ENCODE data around the gene TPMT. TPM values are rescaled to one million over a fixed set of nuclear protein-coding genes. Genes with fewer than 3 reads are reported as not detected.
"Not testable (repeated sequence)": the region's sequence is repeated elsewhere in the genome, so short reads cannot be mapped to it uniquely, and the experiment has no call there.

The TPMT gene
- total RNA-seq, 2 experiments from 2014 or later = 6.1 to 6.4 TPM

- no peaks in the 10 kb centered on the region for H3K9me3 Mint-ChIP-seq (ENCODE audit: insufficient read depth)
- ChIA-PET CTCF (no interaction called here), POLR2A (no interaction called here)
- no peak overlapping the region for H3K4me3 Mint-ChIP-seq
- peaks cover 20% of the 10 kb centered on the region for H3K36me3 Mint-ChIP-seq (ENCODE audit: low read depth)
- no peak overlapping the region for H3K27ac Mint-ChIP-seq
- DNase-seq (no peak), ATAC-seq (no peak)
- no peaks in the 10 kb centered on the region for H3K27me3 Mint-ChIP-seq (ENCODE audit: low read depth)
- H3K4me1 Mint-ChIP-seq (ENCODE audit: low read depth) = no peaks in the 10 kb centered on the region
These were observed 22.5 kb upstream of the TPMT start for GRCh38 chr6:18177286-18177965.

DNA sequence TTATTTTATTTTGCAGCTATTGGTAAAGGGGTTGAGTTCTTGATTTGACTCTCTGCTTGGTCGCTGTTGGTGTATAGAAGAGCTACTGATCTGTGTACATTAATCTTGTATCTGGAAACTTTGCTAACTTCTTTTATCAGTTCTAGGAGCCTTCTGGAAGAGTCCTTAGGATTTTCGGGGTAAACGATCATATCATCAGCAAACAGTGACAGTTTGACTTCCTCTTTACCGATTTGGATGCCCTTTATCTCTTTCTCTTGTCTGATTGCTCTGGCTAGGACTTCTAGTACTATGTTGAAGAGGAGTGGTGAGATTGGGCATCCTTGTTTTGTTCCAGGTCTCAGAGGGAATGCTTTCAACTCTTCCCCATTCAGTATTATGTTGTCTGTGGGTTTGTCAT lies 21.3 kb upstream of the TPMT start:
- ATAC-seq; DNase-seq; POLR2A ChIA-PET; H3K9me3 Mint-ChIP-seq (ENCODE audit: insufficient read depth); H3K27ac Mint-ChIP-seq; CTCF ChIA-PET; H3K4me3 Mint-ChIP-seq; H3K4me1 Mint-ChIP-seq (ENCODE audit: low read depth); H3K27me3 Mint-ChIP-seq (ENCODE audit: low read depth): not testable (repeated sequence)
- H3K36me3 Mint-ChIP-seq (ENCODE audit: low read depth) = peaks cover 20% of the 10 kb centered on the region

- H3K36me3 Mint-ChIP-seq (ENCODE audit: low read depth) = peaks cover 33% of the 10 kb centered on the region
- H3K27me3 Mint-ChIP-seq (ENCODE audit: low read depth) = no peaks in the 10 kb centered on the region
- H3K4me3 Mint-ChIP-seq = no peak overlapping the region
- H3K4me1 Mint-ChIP-seq (ENCODE audit: low read depth) = no peaks in the 10 kb centered on the region
- ATAC-seq (no peak), DNase-seq (no peak)
- peaks cover 7% of the 10 kb centered on the region for H3K9me3 Mint-ChIP-seq (ENCODE audit: insufficient read depth)
- H3K27ac Mint-ChIP-seq = no peak overlapping the region
- ChIA-PET POLR2A (no interaction called here), CTCF (interaction anchor here (1.0 kb wide), 1 partner anchor 29 kb away, joined by 3 read pairs; no protein-coding TSS in a partner anchor)
These were observed 17.0 kb upstream of the TPMT start for GRCh38 chr6:18171871-18172270.

DNA sequence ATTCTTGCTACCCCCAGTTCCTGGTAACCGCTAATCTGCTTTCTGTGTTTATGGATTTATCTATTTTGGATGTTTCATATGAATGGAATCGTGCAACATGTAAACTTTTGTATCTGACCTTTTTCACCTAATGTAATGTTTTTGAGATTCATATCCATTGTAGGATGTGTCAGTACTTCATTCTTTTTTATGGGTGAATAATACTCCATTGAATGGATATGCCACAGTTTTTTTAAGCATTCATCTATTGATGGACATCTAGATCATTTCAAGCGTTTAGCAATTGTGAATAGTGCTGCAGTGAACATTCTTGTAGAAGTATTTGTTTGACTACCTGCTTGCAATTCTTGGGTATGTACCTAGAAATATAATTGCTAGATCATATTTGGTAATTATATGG lies 13.4 kb upstream of the TPMT start:
- Mint-ChIP-seq H3K36me3 (ENCODE audit: low read depth) (peaks cover 19% of the 10 kb centered on the region), H3K9me3 (ENCODE audit: insufficient read depth) (peaks cover 7% of the 10 kb centered on the region), H3K27me3 (ENCODE audit: low read depth) (no peaks in the 10 kb centered on the region), H3K27ac (no peak overlapping the region), H3K4me1 (ENCODE audit: low read depth) (no peaks in the 10 kb centered on the region), H3K4me3 (no peak overlapping the region)
- ChIA-PET POLR2A (no interaction called here), CTCF (no interaction called here)
- ATAC-seq (no peak), DNase-seq (no peak)

GRCh38 chr6:18166312-18167036 lies 11.6 kb upstream of the TPMT start:
- POLR2A ChIA-PET = interaction anchor here (0.6 kb wide), 1 partner anchor 284 kb away, joined by 5 read pairs; no protein-coding TSS in a partner anchor
- H3K36me3 Mint-ChIP-seq (ENCODE audit: low read depth) = peaks cover 27% of the 10 kb centered on the region
- H3K27me3 Mint-ChIP-seq (ENCODE audit: low read depth) = no peaks in the 10 kb centered on the region
- H3K4me3 Mint-ChIP-seq = no peak overlapping the region
- no peak overlapping the region for H3K27ac Mint-ChIP-seq
- no peaks in the 10 kb centered on the region for H3K4me1 Mint-ChIP-seq (ENCODE audit: low read depth)
- CTCF ChIA-PET = no interaction called here
- peaks cover 7% of the 10 kb centered on the region for H3K9me3 Mint-ChIP-seq (ENCODE audit: insufficient read depth)
- DNase-seq = no peak
- ATAC-seq = no peak

- H3K9me3 Mint-ChIP-seq (ENCODE audit: insufficient read depth) = peaks cover 7% of the 10 kb centered on the region
- DNase-seq = no peak
- peaks cover 2% of the 10 kb centered on the region for H3K4me1 Mint-ChIP-seq (ENCODE audit: low read depth)
- CTCF ChIA-PET = no interaction called here
- no peak overlapping the region for H3K4me3 Mint-ChIP-seq
- ATAC-seq = no peak
- POLR2A ChIA-PET = no interaction called here
- H3K27ac Mint-ChIP-seq = no peak overlapping the region
- peaks cover 29% of the 10 kb centered on the region for H3K36me3 Mint-ChIP-seq (ENCODE audit: low read depth)
- H3K27me3 Mint-ChIP-seq (ENCODE audit: low read depth) = no peaks in the 10 kb centered on the region
These were observed 10.9 kb upstream of the TPMT start for GRCh38 chr6:18165751-18166150.

- DNase-seq (no peak), ATAC-seq (no peak)
- H3K36me3 Mint-ChIP-seq (ENCODE audit: low read depth) = peaks cover 22% of the 10 kb centered on the region
- no peak overlapping the region for H3K27ac Mint-ChIP-seq
- ChIA-PET POLR2A (no interaction called here), CTCF (interaction anchor here (1.3 kb wide), 1 partner anchor 41 kb away, joined by 3 read pairs; no protein-coding TSS in a partner anchor)
- H3K27me3 Mint-ChIP-seq (ENCODE audit: low read depth) = no peaks in the 10 kb centered on the region
- H3K4me1 Mint-ChIP-seq (ENCODE audit: low read depth) = peaks cover 2% of the 10 kb centered on the region
- H3K4me3 Mint-ChIP-seq = no peak overlapping the region
- no peaks in the 10 kb centered on the region for H3K9me3 Mint-ChIP-seq (ENCODE audit: insufficient read depth)
These were observed 7.5 kb upstream of the TPMT start for GRCh38 chr6:18162401-18162800.

- H3K4me3 Mint-ChIP-seq = no peak overlapping the region
- H3K27ac Mint-ChIP-seq = no peak overlapping the region
- ChIA-PET CTCF (no interaction called here), POLR2A (no interaction called here)
- no peak for ATAC-seq
- H3K27me3 Mint-ChIP-seq (ENCODE audit: low read depth) = no peaks in the 10 kb centered on the region
- DNase-seq = no peak
- no peaks in the 10 kb centered on the region for H3K9me3 Mint-ChIP-seq (ENCODE audit: insufficient read depth)
- H3K36me3 Mint-ChIP-seq (ENCODE audit: low read depth) = peaks cover 22% of the 10 kb centered on the region
- peaks cover 2% of the 10 kb centered on the region for H3K4me1 Mint-ChIP-seq (ENCODE audit: low read depth)
These were observed 6.6 kb upstream of the TPMT start for GRCh38 chr6:18161431-18161830.

- CTCF ChIA-PET = no interaction called here
- POLR2A ChIA-PET = no interaction called here
- ATAC-seq (no peak), DNase-seq (no peak)
- Mint-ChIP-seq H3K27me3 (ENCODE audit: low read depth) (no peaks in the 10 kb centered on the region), H3K4me1 (ENCODE audit: low read depth) (peaks cover 7% of the 10 kb centered on the region), H3K27ac (no peak overlapping the region), H3K4me3 (no peak overlapping the region), H3K36me3 (ENCODE audit: low read depth) (peaks cover 22% of the 10 kb centered on the region), H3K9me3 (ENCODE audit: insufficient read depth) (no peaks in the 10 kb centered on the region)
These were observed 6.0 kb upstream of the TPMT start for GRCh38 chr6:18160911-18161310.

DNA sequence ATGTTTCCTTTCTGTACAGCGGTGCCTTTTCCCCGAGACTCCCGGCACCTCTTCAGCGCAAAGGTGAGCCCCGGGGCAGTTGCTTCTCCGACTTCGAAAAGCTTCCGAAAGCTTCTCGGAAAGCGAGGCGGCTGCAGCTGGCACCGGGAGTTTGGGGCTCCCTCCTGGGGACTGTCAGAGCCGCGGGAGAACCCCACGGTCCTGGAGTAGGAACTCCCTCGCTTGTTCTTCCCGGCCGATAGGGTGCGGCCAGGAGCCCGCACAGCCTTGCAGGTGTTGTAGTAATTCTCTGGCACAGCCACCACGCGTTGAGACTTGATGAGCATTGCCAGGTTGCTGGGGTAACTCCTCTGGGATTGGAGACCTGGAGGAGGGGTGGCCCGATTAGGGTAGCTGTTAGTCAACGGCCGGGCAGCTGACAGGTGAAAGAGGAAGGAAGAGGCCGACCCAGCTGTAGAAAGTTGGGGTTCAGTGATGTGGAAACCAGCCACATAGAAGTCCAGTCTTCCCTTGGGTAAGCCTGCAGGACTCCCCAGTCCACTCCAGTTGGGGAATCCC lies 1.1 kb upstream of the TPMT start:
- Mint-ChIP-seq H3K36me3 (ENCODE audit: low read depth) (peaks cover 5% of the 10 kb centered on the region), H3K27me3 (ENCODE audit: low read depth) (no peaks in the 10 kb centered on the region), H3K27ac (peak overlapping the region; percentile 98), H3K9me3 (ENCODE audit: insufficient read depth) (no peaks in the 10 kb centered on the region), H3K4me3 (peak overlapping the region; percentile 98), H3K4me1 (ENCODE audit: low read depth) (peaks cover 31% of the 10 kb centered on the region)
- ATAC-seq (peak; percentile 25), DNase-seq (no peak)
- ChIA-PET CTCF (no interaction called here), POLR2A (interaction anchor here (0.9 to 1.4 kb wide), 2 partner anchors 105 to 449 kb away, joined by 3 to 5 read pairs; partner anchors contain the start of gene NUP153)

GRCh38 chr6:18155150-18155863 lies 430 bp upstream of the TPMT start, which contains the start of gene KDM1B:
Gene KDM1B, plus strand, starts transcription at chr6:18155422. Its CDS starts 4,474 bp downstream, at chr6:18159896.
- ChIA-PET CTCF (interaction anchor here (1.0 kb wide), 1 partner anchor 33 kb away, joined by 5 read pairs; the partner anchor contains the start of gene NHLRC1), POLR2A (interaction anchor here (0.6 to 1.4 kb wide), 3 partner anchors 21 to 448 kb away, joined by 3 to 5 read pairs (median 3); partner anchors contain the start of genes DEK and NUP153)
- Mint-ChIP-seq H3K36me3 (ENCODE audit: low read depth) (peaks cover 5% of the 10 kb centered on the region), H3K4me1 (ENCODE audit: low read depth) (peaks cover 31% of the 10 kb centered on the region), H3K27ac (peak within 1 kb of the TSS; percentile 98), H3K4me3 (peak within 1 kb of the TSS; percentile 98), H3K27me3 (ENCODE audit: low read depth) (no peaks in the 10 kb centered on the region), H3K9me3 (ENCODE audit: insufficient read depth) (no peaks in the 10 kb centered on the region)
- ATAC-seq = peak; percentile 94
- peak; percentile 98 for DNase-seq

All from activated CD8-positive, alpha-beta T cell treated with anti-CD3 and anti-CD28 coated beads, Interleukin-2, amount 10 ng/mL, durations not matched to agents 7 days and 5 days (primary cell).